AG09309 (cell line): ENCODE measurements around the gene SCYGR7.
A peak's percentile ranks its signal among the peaks of the same experiment; 100 is the strongest.

Experiments
- DNase-seq: peaks from one replicate; pipeline ENCODE4 v3.0.0-alpha.2; 2010; ENCODE audit warnings: low read depth
- H3K4me3 ChIP-seq: 2 replicates; pipeline ENCODE4 v1.5.1; 2011; ENCODE audit warnings: mild to moderate bottlenecking, low read depth, low read length, moderate library complexity; ENCODE audit not compliant: control insufficient read depth
- CTCF ChIP-seq: IDR thresholded peaks from 2 replicates; pipeline ENCODE4 v1.5.1; 2011; ENCODE audit warnings: mild to moderate bottlenecking, low read depth, low read length, inconsistent platforms; ENCODE audit not compliant: insufficient read depth, control insufficient read depth; ENCODE audit errors: missing control alignments

SCYGR7 gene

DNA sequence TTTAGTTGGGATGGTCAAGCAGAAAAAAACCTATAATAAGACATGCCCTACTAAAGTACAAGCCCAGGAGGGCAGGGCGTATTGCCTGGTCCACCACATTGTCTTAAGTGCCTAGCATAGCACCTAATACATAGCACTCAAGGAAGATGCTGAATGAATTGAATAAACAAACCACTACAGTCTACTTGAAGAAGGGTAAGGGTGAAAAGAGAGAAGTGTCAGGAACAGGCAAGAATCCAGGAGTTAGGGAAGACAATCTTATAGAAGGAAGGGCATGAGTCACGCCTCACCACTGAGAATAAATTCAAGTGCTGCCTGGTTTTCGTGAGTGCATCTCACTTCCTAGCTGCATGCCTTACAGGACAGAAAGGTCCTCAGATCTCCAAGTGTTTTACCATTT, 24.2 kb upstream of the SCYGR7 start:
- no peak for DNase-seq
- no peak overlapping the region for H3K4me3 ChIP-seq
- TF ChIP-seq CTCF: no peak

- no peak overlapping the region for H3K4me3 ChIP-seq
- no peak for DNase-seq
- no peak for TF ChIP-seq CTCF
Measured at GRCh38 chr2:227706859-227707258, 21.3 kb upstream of the SCYGR7 start.

DNA sequence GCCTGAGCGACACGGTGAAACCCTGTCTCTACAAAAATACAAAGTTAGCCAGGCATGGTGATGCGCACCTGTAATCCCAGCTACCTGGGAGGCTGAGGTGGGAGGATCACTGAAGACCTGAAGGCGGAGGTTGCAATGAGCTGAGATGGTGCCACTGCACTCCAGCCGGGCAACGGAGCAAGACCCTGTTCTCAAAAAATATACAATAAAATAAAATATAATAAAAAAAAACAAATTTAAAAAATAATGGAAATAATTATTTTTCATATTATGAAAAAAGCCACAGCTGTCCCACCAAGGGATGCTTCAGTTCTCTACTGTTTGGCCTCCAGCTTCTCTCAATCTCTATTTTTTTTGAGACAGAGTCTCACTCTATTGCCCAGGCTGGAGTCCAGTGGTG, 20.7 kb upstream of the SCYGR7 start:
- no peak for TF ChIP-seq CTCF
- DNase-seq: no peak
- no peak overlapping the region for H3K4me3 ChIP-seq

GRCh38 chr2:227710986-227711385, 17.1 kb upstream of the SCYGR7 start:
- TF ChIP-seq CTCF: no peak
- DNase-seq: no peak

GRCh38 chr2:227713291-227713690, 14.8 kb upstream of the SCYGR7 start:
- TF ChIP-seq CTCF: no peak
- no peak overlapping the region for H3K4me3 ChIP-seq
- no peak for DNase-seq

More at GRCh38 chr2:227710986-227711385, 17.1 kb upstream of the SCYGR7 start:
- H3K4me3 ChIP-seq: no peak overlapping the region

DNA sequence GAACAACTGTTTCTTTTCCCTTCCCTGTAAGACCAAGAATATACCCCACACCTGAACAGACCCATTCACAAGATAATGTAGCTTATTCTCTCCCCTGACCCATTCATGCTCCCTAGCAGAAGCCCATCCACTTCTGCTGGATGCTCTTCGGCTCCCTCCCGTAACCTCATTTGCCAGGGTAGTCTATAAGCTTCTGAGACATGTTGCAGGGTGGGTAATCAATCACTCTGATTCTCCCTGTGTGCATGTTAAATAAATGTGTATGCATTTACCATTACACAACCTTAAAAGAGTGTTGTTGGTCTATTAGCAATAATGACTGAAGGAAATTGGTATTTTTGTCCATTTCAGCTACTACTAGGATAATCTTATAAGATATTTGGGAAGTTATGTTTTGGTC, 11.6 kb upstream of the SCYGR7 start:
- TF ChIP-seq CTCF: no peak
- DNase-seq: no peak
- H3K4me3 ChIP-seq: no peak overlapping the region

DNA sequence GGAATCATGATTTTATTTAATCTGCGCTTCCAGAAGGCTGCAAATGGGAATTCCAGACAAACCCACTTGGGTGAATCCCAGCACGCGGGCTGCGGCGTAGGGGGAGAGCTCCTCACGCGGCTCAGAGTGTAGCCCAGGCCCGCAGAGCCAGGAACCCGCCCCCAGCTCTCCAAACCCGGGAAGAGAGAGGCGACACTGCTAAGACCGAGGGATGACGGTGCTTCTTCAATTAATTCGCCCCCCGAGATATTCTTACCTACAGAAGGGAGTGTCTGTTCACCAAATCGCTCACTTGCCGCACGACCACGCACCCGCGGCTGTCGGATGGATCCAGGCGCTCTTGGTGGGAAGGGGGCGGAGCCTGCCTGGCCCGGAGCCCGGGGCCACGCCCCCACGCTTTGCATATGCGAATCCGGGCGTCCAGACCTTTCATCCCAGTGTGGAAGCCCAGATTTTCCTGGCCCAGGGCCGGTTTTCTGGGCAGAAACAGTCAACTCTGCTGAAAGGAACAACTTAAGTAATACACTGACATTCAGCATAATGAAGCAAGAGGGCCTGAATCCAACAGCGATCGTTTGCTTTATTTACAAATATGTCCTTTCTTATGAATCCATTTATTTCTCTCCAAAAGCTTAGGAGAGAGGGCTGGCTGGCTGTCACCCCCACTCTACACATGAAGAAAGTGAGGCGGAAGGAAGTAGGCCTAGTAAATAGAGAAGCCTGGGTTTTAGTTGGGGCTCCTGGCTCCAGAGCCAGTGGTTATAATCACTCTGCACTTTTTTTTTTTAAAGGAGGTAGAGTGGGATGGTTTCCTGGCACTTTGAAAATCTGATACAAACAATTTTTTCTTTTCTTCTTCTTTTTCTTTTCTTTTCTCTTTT, 10.2 kb upstream of the SCYGR7 start, which contains the start of gene SLC19A3:
SLC19A3 (minus strand) TSS at position 342 of the 881 bp plus-strand sequence. CDS start 15,710 bp downstream, outside the sequence.
- TF ChIP-seq CTCF: no peak
- peak; percentile 32 for DNase-seq
- peak within 1 kb of the TSS; percentile 44 for H3K4me3 ChIP-seq
